Transverse colon (tissue), 4 donors: ENCODE data around the gene MKLN1. TPM values are rescaled to one million over a fixed set of nuclear protein-coding genes. Genes with fewer than 3 reads are reported as not detected.

Experiments
- DNase-seq: peaks from one replicate; pipeline ENCODE4 v3.0.0-alpha.2; 2019
- H3K27ac ChIP-seq, 4 donors: fragments of 200-600 bp; sonication (generic); 2 replicates each; pipeline ENCODE4 v1.5.1; 2016 to 2018; ENCODE audit warnings: inconsistent platforms in 4 of 4
- H3K27me3 ChIP-seq: fragments of 200-600 bp; sonication (generic); 2 replicates; pipeline ENCODE4 v1.5.1; 2017; ENCODE audit warnings: inconsistent platforms
- H3K36me3 ChIP-seq, 4 donors: fragments of 200-600 bp; sonication (generic); 2 replicates each; pipeline ENCODE4 v1.5.1; 2017 to 2019; ENCODE audit warnings: inconsistent platforms in 4 of 4
- H3K4me1 ChIP-seq, 4 donors: fragments of 200-600 bp; sonication (generic); 2 replicates each; pipeline ENCODE4 v1.5.1; 2017 to 2020; ENCODE audit warnings: inconsistent platforms in 4 of 4
- H3K4me3 ChIP-seq, 4 donors: fragments of 200-600 bp; sonication (generic); 1 replicate in 1 of 4; 2 replicates in 3 of 4; pipeline versions ENCODE4 v1.5.1 to v1.6.1; 2017 to 2019; ENCODE audit warnings: inconsistent platforms in 4 of 4
- H3K9me3 ChIP-seq, 2 donors: fragments of 200-600 bp; sonication (generic); 2 replicates each; pipeline ENCODE4 v1.5.1; 2017 to 2019; ENCODE audit warnings: inconsistent platforms in 2 of 2
- EP300 ChIP-seq: sonication (generic); formaldehyde crosslinking; IDR thresholded peaks from one replicate; pipeline ENCODE4 v1.6.1; 2017; ENCODE audit warnings: antibody characterized with exemption, low read depth
- POLR2A ChIP-seq: fragments of 450-650 bp; IDR thresholded peaks from one replicate; pipeline ENCODE4 v1.6.1; 2016; ENCODE audit warnings: antibody characterized with exemption, mild to moderate bottlenecking, moderate library complexity
- POLR2AphosphoS5 ChIP-seq, 3 donors: sonication (generic); formaldehyde crosslinking; IDR thresholded peaks; one replicate each; pipeline ENCODE4 v1.6.1; 2016; ENCODE audit warnings: antibody characterized with exemption in 3 of 3
- WGBS, 2 donors: methylation state at CpG; one replicate each; pipeline ENCODE4 v1.1.5; 2018; ENCODE audit warnings: low coverage in 1 of 2; 5-methylcytosine and 5-hydroxymethylcytosine counted together
- in situ Hi-C, 4 donors: fragments of 200-750 bp; cut with MboI; loops; one replicate each; pipeline versions ENCODE4 v1.15.0 to v1.15.1; 2017; ENCODE audit warnings: low sequenced_read_pairs in 3 of 4, low pct_ligation_motif_present in 1 of 4, low pct_unique_long_range_greater_than_20kb in 1 of 4
- intact Hi-C: fragments of 100-400 bp; cut with DNase I; formaldehyde crosslinking; loops from one replicate; pipeline ENCODE4 v1.15.1; 2023; ENCODE audit warnings: low total_unique reads
- total RNA-seq, 4 donors: library from RNA; depleted of rRNA; stranded (reverse); fragments of >200 nt; gene quantifications; one replicate each; pipeline ENCODE4 v1.1.0, GENCODE V29; 2016
- TF ChIP-seq, protein P1 (sequence below), 5 experiments: fragments of 200-600 bp in 3 of 5; fragments of 450-650 bp in 2 of 5; sonication (generic) in 3 of 5; IDR thresholded peaks; 1 replicate in 2 of 5; 2 replicates in 3 of 5; pipeline ENCODE4 v1.5.1; 2016 to 2017; ENCODE audit warnings: antibody characterized with exemption in 5 of 5, inconsistent platforms in 3 of 5, mild to moderate bottlenecking in 2 of 5, moderate library complexity in 1 of 5

The MKLN1 gene
- total RNA-seq, 4 donors from 2014 or later: 30.7 to 87.0 (median 48.6) TPM

DNA sequence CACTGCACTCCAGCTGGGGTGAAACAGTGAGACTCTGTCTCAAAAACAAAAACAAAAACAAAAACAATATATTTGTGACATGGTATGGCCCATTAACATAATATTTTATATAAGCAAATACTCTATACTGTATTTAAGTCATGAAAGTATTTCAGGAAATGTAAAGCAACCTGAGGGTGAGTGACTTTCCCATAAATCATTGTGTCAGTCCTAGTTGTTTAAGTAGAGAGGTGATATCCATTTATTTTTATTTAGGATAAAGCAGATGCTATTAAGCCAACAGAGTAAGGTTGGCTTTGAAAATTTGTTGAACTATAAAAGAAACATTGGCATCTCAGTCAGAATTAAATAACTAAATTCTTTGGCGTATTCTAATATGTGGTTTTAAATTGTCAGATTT lies 60.5 kb downstream of the MKLN1 start:
- in situ Hi-C loops (no loop called here), intact Hi-C loops (no loop called here)
- Histone ChIP-seq H3K27ac (no peak overlapping the region), H3K4me1 (peaks cover 0 to 23% (median 1%) of the 10 kb centered on the region in 4 donors), H3K9me3 (no peaks in the 10 kb centered on the region), H3K4me3 (no peak overlapping the region), H3K36me3 (peaks cover 0 to 5% (median 2%) of the 10 kb centered on the region in 4 donors), H3K27me3 (no peaks in the 10 kb centered on the region)
- WGBS, 2 donors: 96 to 100% methylated on average over 1 of the region's 1 CpG
- no peak for DNase-seq
- no peak for TF ChIP-seq POLR2A
- no peak for TF ChIP-seq EP300
- TF ChIP-seq, protein P1, sequence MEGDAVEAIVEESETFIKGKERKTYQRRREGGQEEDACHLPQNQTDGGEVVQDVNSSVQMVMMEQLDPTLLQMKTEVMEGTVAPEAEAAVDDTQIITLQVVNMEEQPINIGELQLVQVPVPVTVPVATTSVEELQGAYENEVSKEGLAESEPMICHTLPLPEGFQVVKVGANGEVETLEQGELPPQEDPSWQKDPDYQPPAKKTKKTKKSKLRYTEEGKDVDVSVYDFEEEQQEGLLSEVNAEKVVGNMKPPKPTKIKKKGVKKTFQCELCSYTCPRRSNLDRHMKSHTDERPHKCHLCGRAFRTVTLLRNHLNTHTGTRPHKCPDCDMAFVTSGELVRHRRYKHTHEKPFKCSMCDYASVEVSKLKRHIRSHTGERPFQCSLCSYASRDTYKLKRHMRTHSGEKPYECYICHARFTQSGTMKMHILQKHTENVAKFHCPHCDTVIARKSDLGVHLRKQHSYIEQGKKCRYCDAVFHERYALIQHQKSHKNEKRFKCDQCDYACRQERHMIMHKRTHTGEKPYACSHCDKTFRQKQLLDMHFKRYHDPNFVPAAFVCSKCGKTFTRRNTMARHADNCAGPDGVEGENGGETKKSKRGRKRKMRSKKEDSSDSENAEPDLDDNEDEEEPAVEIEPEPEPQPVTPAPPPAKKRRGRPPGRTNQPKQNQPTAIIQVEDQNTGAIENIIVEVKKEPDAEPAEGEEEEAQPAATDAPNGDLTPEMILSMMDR (IDR thresholded peaks at IDR 0.05): no peak
- TF ChIP-seq POLR2AphosphoS5 (IDR thresholded peaks at IDR 0.05): no peak

DNA sequence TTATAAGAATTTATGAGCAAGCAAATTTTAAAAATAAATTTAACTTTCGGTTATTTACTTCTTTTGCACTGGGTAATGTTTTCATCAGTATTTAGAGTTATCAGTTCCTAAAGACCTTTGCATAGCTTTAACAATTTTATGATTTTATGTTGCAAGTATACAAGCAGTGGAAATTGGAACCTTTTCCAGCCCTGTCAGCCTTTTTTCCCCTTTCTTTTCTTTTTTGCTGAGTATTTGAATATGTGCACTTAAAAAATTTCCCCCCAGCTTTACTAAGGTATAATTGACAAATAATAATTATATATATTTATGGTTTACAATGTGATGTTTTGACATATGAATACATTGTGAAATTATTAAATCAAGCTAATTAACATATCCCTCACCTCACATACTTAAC lies 62.6 kb downstream of the MKLN1 start:
- intact Hi-C loops: no loop called here
- no peak overlapping the region for H3K27ac ChIP-seq
- TF ChIP-seq, protein P1 (IDR thresholded peaks at IDR 0.05): no peak
- TF ChIP-seq POLR2AphosphoS5 (IDR thresholded peaks at IDR 0.05) (no peak), POLR2A (no peak), EP300 (no peak)
- in situ Hi-C loops: no loop called here
- H3K9me3 ChIP-seq: no peaks in the 10 kb centered on the region
- H3K36me3 ChIP-seq: peaks cover 0 to 5% (median 2%) of the 10 kb centered on the region in 4 donors
- DNase-seq: no peak
- peaks cover 0 to 9% (median 0%) of the 10 kb centered on the region in 4 donors for H3K4me1 ChIP-seq
- 95 to 98% methylated on average over 1 of the region's 1 CpG for WGBS, 2 donors
- no peak overlapping the region for H3K4me3 ChIP-seq
- H3K27me3 ChIP-seq: no peaks in the 10 kb centered on the region

DNA sequence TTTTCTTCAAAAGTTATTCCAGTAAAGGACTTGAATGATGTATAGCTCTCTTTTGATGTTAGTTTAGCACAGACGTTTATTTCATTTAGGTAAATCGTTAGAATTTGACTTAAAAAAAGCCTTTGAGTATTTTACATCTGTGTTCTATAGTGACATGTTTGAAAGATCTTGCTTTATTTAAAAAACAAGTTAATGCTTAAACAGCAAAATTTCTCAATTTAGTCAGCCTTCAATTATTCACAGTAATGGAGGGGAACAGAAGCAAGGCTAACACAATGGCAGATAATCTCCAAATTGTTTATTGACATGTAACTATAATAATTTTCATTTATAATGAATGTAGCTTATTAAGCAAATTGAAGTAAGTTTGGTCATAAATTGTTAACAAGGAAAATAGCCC lies 63.5 kb downstream of the MKLN1 start:
- in situ Hi-C loops (no loop called here), intact Hi-C loops (no loop called here)
- 91 to 97% methylated on average over 2 of the region's 2 CpGs for WGBS, 2 donors
- DNase-seq: no peak
- Histone ChIP-seq H3K27me3 (no peaks in the 10 kb centered on the region), H3K27ac (no peak overlapping the region), H3K4me3 (no peak overlapping the region), H3K9me3 (no peaks in the 10 kb centered on the region), H3K36me3 (peaks cover 0 to 5% (median 2%) of the 10 kb centered on the region in 4 donors), H3K4me1 (peaks cover 0 to 4% (median 0%) of the 10 kb centered on the region in 4 donors)
- TF ChIP-seq, protein P1 (IDR thresholded peaks at IDR 0.05): no peak
- TF ChIP-seq POLR2AphosphoS5 (IDR thresholded peaks at IDR 0.05): no peak
- TF ChIP-seq EP300: no peak
- TF ChIP-seq POLR2A: no peak

DNA sequence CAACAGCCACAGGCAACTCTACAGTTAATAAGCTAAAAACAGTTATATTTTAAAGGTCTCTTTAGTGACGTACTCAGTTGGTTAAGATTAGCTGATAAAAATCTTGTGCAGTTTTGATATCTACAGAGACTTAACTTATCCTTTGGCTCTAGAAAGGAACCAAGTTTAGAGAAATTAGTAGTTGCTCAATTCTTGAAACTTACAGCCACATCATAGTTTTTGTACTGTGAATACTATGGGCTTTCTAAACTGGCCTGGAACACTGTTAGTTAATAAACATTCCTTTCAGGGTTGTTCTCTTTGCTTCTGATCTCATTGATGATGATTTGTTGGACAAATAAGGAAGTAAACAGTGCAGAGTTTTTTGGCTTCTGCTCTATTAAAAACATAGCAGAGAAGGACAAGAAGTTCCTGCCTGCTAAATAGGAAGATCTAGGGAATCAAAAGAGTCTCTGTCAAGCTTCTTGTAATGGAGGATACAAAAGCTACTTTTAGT lies 73.1 kb downstream of the MKLN1 start:
- in situ Hi-C loops (loop anchor here in 1 of 4 donors (25.0 kb wide), 2 partner anchors 288 to 513 kb away; no protein-coding TSS in a partner anchor), intact Hi-C loops (no loop called here)
- peaks cover 6 to 20% (median 17%) of the 10 kb centered on the region in 4 donors for H3K4me1 ChIP-seq
- H3K27me3 ChIP-seq: no peaks in the 10 kb centered on the region
- peak in 1 of 3 donors; percentile 44 for TF ChIP-seq POLR2AphosphoS5 (IDR thresholded peaks at IDR 0.05)
- TF ChIP-seq, protein P1 (IDR thresholded peaks at IDR 0.05): no peak
- peak overlapping the region; percentile 51 to 71 (median 56) for H3K27ac ChIP-seq
- H3K36me3 ChIP-seq: peaks cover 0 to 36% (median 3%) of the 10 kb centered on the region in 4 donors
- 57 to 63% methylated on average over 1 of the region's 1 CpG for WGBS, 2 donors
- peaks cover 0 to 7% of the 10 kb centered on the region in 2 donors for H3K9me3 ChIP-seq
- no peak for DNase-seq
- no peak overlapping the region for H3K4me3 ChIP-seq
